Nephron progenitor cell (in vitro differentiated cells): ENCODE measurements around the gene RAB40C.

Experiments
- DNase-seq: peaks from one replicate; pipeline ENCODE4 v3.0.0; 2021
- H3K27ac Mint-ChIP-seq: 2 replicates; pipeline ENCODE4 v1.8.0; 2021; ENCODE audit warnings: mild to moderate bottlenecking, moderate library complexity, mixed read lengths
- H3K27me3 Mint-ChIP-seq: 2 replicates; pipeline ENCODE4 v1.8.0; 2021; ENCODE audit warnings: mild to moderate bottlenecking, low read depth, mixed read lengths; ENCODE audit not compliant: poor library complexity
- H3K36me3 Mint-ChIP-seq: 2 replicates; pipeline ENCODE4 v1.8.0; 2021; ENCODE audit warnings: low read depth, mixed read lengths
- H3K4me1 Mint-ChIP-seq: 2 replicates; pipeline ENCODE4 v1.8.0; 2021; ENCODE audit warnings: mixed read lengths
- H3K4me3 Mint-ChIP-seq: 2 replicates; pipeline ENCODE4 v1.8.0; 2021; ENCODE audit warnings: mild to moderate bottlenecking, moderate library complexity, mixed read lengths
- H3K9me3 Mint-ChIP-seq: 2 replicates; pipeline ENCODE4 v1.8.0; 2021; ENCODE audit warnings: mild to moderate bottlenecking, moderate library complexity, mixed read lengths
- TF ChIP-seq, protein P1 (sequence below): fragments of 200-600 bp; sonication (generic); IDR thresholded peaks from 2 replicates; pipeline ENCODE4 v1.5.0; 2021; ENCODE audit warnings: antibody characterized with exemption

Gene RAB40C

DNA sequence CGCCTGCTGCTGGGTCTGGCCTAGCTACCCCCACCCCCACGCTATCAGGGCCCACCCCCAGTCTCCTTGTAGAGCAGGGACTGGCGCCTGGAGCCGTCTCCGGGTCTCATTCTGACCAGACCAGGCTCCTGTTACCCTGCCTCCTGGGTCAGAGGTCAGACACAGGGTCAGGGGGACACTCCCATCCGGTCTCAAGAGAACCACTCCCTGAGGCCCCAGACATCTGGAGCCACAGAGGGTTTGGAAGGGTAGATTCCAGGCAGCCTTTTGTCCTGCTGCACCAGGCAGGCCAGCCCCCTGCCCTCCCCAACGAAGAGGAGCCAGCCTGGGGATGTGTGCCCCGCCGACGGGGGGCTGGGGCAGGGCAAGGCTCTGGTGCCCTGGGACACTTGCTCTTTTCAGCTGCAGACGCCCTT is 40.0 kb downstream of the RAB40C start:
- no peaks in the 10 kb centered on the region for H3K9me3 Mint-ChIP-seq
- TF ChIP-seq, protein P1, sequence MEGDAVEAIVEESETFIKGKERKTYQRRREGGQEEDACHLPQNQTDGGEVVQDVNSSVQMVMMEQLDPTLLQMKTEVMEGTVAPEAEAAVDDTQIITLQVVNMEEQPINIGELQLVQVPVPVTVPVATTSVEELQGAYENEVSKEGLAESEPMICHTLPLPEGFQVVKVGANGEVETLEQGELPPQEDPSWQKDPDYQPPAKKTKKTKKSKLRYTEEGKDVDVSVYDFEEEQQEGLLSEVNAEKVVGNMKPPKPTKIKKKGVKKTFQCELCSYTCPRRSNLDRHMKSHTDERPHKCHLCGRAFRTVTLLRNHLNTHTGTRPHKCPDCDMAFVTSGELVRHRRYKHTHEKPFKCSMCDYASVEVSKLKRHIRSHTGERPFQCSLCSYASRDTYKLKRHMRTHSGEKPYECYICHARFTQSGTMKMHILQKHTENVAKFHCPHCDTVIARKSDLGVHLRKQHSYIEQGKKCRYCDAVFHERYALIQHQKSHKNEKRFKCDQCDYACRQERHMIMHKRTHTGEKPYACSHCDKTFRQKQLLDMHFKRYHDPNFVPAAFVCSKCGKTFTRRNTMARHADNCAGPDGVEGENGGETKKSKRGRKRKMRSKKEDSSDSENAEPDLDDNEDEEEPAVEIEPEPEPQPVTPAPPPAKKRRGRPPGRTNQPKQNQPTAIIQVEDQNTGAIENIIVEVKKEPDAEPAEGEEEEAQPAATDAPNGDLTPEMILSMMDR = no peak
- H3K36me3 Mint-ChIP-seq = peaks cover 11% of the 10 kb centered on the region
- peak overlapping the region; percentile 72 for H3K4me3 Mint-ChIP-seq
- H3K4me1 Mint-ChIP-seq = peaks cover 56% of the 10 kb centered on the region
- H3K27ac Mint-ChIP-seq = peak overlapping the region; percentile 99
- DNase-seq = peak; percentile 81
- peaks cover 3% of the 10 kb centered on the region for H3K27me3 Mint-ChIP-seq

DNA sequence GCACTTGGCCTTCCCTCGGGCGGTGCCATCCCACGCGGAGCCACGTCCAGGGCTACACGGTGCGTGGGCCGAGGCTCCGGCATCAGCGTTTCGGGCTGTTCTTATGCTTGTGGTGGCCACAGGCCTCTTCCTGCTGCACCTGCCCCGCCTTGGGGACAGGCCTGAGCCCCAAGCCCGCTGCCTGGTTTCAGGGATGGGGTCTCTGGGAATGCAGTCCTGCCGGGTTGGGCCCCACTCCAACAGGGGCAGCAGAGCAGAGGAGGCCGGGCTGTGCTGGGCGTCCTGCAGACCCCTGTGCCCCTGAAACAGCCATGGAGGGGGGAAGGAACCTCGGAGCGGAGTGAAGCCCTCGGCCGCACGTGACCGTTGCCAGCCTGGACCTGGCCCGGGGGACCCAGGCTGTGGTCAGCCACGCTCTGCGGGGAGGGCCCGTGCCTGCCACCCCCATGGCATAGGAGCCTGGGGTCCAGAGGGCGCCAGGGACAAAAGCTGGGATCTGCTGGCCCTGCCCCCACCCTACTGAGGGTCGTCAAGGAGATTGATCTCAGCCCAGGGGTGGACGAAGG is 40.5 kb downstream of the RAB40C start:
- peaks cover 53% of the 10 kb centered on the region for H3K4me1 Mint-ChIP-seq
- H3K27ac Mint-ChIP-seq = peak overlapping the region; percentile 99
- peak; percentile 57 for DNase-seq
- peaks cover 3% of the 10 kb centered on the region for H3K27me3 Mint-ChIP-seq
- TF ChIP-seq, protein P1 = no peak
- H3K4me3 Mint-ChIP-seq = peak overlapping the region; percentile 86
- H3K36me3 Mint-ChIP-seq = peaks cover 11% of the 10 kb centered on the region
- H3K9me3 Mint-ChIP-seq = no peaks in the 10 kb centered on the region

DNA sequence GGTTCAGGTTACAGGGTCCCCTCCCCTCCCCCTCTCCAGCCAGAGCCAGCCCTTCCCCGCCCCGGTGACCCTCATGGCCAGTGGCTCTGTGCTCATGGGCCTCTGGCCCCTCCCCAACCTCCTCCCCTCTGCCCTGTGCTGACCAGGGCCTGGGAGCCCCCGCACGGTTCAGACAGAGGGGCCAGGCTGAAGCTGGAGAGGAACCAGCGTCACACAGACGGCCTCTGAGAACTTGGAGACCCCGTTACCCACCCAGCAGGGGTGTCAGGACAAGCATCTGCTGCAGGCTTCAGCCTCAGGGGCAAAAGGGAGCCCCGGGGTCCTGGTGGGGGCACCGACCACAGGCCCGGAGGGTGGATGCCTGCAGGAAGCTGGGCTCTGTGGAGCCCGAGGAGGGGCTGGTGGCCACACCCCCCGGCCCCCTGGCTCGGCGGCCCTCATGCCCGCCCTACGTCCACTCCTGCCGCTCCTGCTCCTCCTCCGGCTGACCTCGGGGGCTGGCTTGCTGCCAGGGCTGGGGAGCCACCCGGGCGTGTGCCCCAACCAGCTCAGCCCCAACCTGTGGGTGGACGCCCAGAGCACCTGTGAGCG is 41.0 kb downstream of the RAB40C start, which contains the start of gene WFIKKN1:
TSS of gene WFIKKN1 (plus strand) at position 171 of the 591 bp plus-strand sequence. CDS start at position 440, 269 bp downstream.
- TF ChIP-seq, protein P1 = no peak
- peaks cover 11% of the 10 kb centered on the region for H3K36me3 Mint-ChIP-seq
- DNase-seq = peak; percentile 91
- H3K4me3 Mint-ChIP-seq = peak within 1 kb of the TSS; percentile 86
- H3K27me3 Mint-ChIP-seq = peaks cover 3% of the 10 kb centered on the region
- peak within 1 kb of the TSS; percentile 99 for H3K27ac Mint-ChIP-seq
- peaks cover 51% of the 10 kb centered on the region for H3K4me1 Mint-ChIP-seq
- H3K9me3 Mint-ChIP-seq = no peaks in the 10 kb centered on the region

DNA sequence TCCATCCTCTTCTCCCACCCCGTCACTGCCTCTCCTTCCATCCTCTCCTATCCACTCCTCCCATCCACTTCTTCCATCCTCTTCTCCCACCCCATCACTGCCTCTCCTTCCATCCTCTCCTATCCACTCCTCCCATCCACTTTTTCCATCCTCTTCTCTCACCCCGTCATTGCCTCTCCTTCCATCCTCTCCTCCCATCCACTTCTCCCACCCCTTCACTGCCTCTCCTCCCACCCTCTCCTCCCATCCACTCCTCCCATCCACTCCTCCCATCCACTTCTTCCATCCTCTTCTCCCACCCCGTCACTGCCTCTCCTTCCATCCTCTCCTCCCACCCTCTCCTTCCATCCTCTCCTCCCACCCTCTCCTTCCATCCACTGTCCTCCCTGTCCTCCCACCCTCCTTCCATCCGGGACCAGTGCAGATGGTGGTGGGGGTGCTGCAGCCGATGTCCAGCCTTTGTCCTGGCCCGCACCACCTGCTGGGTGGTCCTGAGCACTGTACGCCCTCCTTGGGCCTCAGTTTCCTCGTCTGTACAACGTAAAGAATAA is 42.0 kb downstream of the RAB40C start:
- TF ChIP-seq, protein P1 = no peak
- Mint-ChIP-seq H3K4me1 (peaks cover 45% of the 10 kb centered on the region), H3K9me3 (no peaks in the 10 kb centered on the region), H3K27ac (no peak overlapping the region), H3K36me3 (peaks cover 5% of the 10 kb centered on the region), H3K27me3 (peaks cover 6% of the 10 kb centered on the region), H3K4me3 (peak overlapping the region; percentile 86)
- no peak for DNase-seq

DNA sequence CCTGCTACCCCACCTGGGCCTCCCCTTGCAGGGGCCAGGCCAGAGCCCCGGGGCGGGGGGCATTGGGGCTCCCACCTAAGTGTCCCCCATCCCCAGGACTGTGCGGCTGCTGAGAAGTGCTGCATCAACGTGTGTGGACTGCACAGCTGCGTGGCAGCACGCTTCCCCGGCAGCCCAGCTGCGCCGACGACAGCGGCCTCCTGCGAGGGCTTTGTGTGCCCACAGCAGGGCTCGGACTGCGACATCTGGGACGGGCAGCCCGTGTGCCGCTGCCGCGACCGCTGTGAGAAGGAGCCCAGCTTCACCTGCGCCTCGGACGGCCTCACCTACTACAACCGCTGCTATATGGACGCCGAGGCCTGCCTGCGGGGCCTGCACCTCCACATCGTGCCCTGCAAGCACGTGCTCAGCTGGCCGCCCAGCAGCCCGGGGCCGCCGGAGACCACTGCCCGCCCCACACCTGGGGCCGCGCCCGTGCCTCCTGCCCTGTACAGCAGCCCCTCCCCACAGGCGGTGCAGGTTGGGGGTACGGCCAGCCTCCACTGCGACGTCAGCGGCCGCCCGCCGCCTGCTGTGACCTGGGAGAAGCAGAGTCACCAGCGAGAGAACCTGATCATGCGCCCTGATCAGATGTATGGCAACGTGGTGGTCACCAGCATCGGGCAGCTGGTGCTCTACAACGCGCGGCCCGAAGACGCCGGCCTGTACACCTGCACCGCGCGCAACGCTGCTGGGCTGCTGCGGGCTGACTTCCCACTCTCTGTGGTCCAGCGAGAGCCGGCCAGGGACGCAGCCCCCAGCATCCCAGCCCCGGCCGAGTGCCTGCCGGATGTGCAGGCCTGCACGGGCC is 42.8 kb downstream of the RAB40C start:
- no peak for DNase-seq
- Mint-ChIP-seq H3K27me3 (peaks cover 6% of the 10 kb centered on the region), H3K4me1 (peaks cover 43% of the 10 kb centered on the region), H3K36me3 (peaks cover 5% of the 10 kb centered on the region), H3K9me3 (no peaks in the 10 kb centered on the region), H3K27ac (no peak overlapping the region), H3K4me3 (peak overlapping the region; percentile 86)
- TF ChIP-seq, protein P1 = no peak
